Measurements from ENCODE around the gene PRPF40A. TPM values are rescaled to one million over a fixed set of nuclear protein-coding genes. Genes with fewer than 3 reads are reported as not detected.

The PRPF40A gene
- total RNA-seq, 2 donors from 2014 or later, result 62.0 to 133 TPM

DNA sequence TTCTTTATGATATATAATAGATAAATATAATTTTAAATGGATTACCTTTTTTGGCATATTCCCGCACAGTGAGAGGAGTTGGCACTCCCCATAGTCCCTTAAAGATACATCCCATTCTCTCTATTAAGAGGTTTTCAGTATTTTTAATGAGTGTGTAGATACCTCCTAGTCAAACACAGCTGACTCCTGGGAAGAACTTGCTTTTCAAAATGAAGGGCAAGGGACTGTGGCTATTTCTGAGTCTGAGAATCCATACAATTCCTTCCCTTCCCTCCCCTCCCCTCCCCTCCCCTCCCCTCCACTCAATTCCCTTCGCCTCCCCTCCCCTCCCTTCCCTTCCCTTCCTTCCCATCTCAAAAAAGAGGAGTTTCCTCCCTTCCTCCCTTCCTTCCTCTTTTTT, 93.5 kb downstream of the PRPF40A start:
- Histone ChIP-seq H3K9me3 (no peaks in the 10 kb centered on the region), H3K4me3 (no peak overlapping the region), H3K27me3 (replicated peaks; ENCODE audit: insufficient read depth) (no peaks in the 10 kb centered on the region), H3K4me1 (ENCODE audit: control insufficient read depth in 1 of 2, low read depth in 2 of 2) (peaks cover 0 to 8% of the 10 kb centered on the region in 2 donors), H3K27ac (no peak overlapping the region), H3K36me3 (peaks cover 5% of the 10 kb centered on the region)
- no peak for TF ChIP-seq CTCF (IDR thresholded peaks at IDR 0.05)
- no peak for DNase-seq (ENCODE audit: low spot score)
- ATAC-seq (ENCODE audit: insufficient number of reproducible peaks, low FRiP score, low read depth), result no peak

DNA sequence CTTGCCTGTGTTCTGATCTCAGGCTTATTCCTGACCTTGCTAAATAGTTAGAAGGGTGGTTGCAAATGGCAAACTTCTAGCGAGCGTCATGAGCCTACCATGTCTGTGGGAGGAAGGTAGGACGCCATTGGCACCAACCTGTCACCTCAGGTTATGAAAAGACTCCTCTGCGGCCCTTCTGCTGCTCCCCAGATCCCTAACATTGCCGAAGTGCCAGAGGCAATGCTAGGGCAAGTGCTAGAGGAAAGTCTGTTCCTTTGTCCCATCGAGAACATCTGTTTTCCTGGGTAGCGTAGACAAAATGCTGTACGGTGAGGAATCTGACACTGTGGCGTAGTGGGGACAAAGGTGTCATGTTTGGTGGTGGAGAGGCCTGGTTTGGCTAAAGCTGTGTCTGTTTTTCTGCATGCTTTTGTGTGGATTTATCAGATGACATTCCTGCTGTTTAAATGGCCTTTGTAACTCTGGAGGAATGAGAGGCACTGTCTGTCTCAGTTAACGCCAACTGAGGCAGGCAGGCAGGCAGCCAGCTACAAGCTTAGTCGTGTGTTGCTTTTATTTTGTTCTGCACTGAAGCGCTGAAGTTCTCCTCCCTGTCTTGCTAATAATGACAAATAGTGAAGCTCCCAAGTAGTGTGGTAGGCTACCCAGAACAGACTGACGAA, 94.1 kb downstream of the PRPF40A start:
- no peak for DNase-seq (ENCODE audit: low spot score)
- no peak for TF ChIP-seq CTCF (IDR thresholded peaks at IDR 0.05)
- Histone ChIP-seq H3K27ac (no peak overlapping the region), H3K4me1 (ENCODE audit: control insufficient read depth in 1 of 2, low read depth in 2 of 2) (peaks cover 0 to 8% of the 10 kb centered on the region in 2 donors), H3K9me3 (no peaks in the 10 kb centered on the region), H3K4me3 (no peak overlapping the region), H3K36me3 (peaks cover 5% of the 10 kb centered on the region), H3K27me3 (replicated peaks; ENCODE audit: insufficient read depth) (no peaks in the 10 kb centered on the region)
- ATAC-seq (ENCODE audit: insufficient number of reproducible peaks, low FRiP score, low read depth), result no peak

DNA sequence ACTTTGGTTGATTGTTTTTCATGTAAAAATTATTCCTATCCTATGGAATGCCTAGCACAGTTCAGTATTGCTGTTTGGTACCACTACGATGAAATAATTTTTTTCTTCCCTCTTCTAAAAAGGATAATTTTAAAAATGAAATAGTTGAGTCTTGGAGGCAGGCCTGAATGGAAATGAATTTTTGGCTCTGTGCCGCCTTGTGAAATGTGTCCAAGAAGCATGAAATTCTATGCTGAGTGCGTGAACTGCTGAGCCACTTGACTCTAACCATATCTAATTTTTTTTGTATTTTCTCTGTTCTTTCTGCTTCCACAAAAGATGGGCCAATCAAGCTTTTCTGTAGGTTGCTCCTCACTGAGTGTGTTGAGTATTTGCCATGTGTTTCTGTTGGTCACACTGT, 95.0 kb downstream of the PRPF40A start:
- no peak for TF ChIP-seq CTCF (IDR thresholded peaks at IDR 0.05)
- no peak overlapping the region for H3K4me3 ChIP-seq
- peaks cover 5% of the 10 kb centered on the region for H3K36me3 ChIP-seq

DNA sequence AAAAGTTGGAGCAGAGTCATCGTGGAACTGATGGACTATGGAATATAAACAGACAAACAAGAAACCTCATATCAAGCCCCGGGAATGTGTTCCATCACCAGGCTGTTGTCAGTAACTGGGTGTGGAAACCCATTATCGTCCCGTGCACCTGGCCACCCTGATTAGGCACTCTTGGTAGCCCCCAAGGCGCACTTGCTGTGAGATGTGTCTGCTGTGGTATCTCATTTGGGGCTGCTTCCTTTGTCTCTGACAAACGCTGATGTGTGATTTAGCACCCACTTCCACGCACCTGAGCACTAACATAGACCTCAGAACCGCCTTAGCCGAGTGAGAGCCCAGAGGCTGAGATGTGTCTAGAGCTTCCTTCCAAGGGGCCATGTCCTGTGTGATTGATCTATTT, 96.3 kb downstream of the PRPF40A start:
- H3K27ac ChIP-seq, result no peak overlapping the region
- ATAC-seq (ENCODE audit: insufficient number of reproducible peaks, low FRiP score, low read depth) (no peak), DNase-seq (ENCODE audit: low spot score) (no peak)
- peaks cover 5% of the 10 kb centered on the region for H3K36me3 ChIP-seq
- no peaks in the 10 kb centered on the region for H3K27me3 ChIP-seq (replicated peaks; ENCODE audit: insufficient read depth)
- no peak overlapping the region for H3K4me3 ChIP-seq
- no peak for TF ChIP-seq CTCF (IDR thresholded peaks at IDR 0.05)
- peaks cover 0 to 8% of the 10 kb centered on the region in 2 donors for H3K4me1 ChIP-seq (ENCODE audit: control insufficient read depth in 1 of 2, low read depth in 2 of 2)
- H3K9me3 ChIP-seq, result no peaks in the 10 kb centered on the region

More for the DNA sequence above, 95.0 kb downstream of the PRPF40A start:
- Histone ChIP-seq H3K27me3 (replicated peaks; ENCODE audit: insufficient read depth) (no peaks in the 10 kb centered on the region), H3K9me3 (no peaks in the 10 kb centered on the region), H3K4me1 (ENCODE audit: control insufficient read depth in 1 of 2, low read depth in 2 of 2) (peaks cover 0 to 8% of the 10 kb centered on the region in 2 donors), H3K27ac (no peak overlapping the region)
- no peak for ATAC-seq (ENCODE audit: insufficient number of reproducible peaks, low FRiP score, low read depth)
- DNase-seq (ENCODE audit: low spot score), result no peak

- Histone ChIP-seq H3K4me3 (no peak overlapping the region), H3K4me1 (ENCODE audit: control insufficient read depth in 1 of 2, low read depth in 2 of 2) (peaks cover 0 to 8% of the 10 kb centered on the region in 2 donors), H3K9me3 (no peaks in the 10 kb centered on the region), H3K36me3 (peaks cover 5% of the 10 kb centered on the region), H3K27ac (no peak overlapping the region), H3K27me3 (replicated peaks; ENCODE audit: insufficient read depth) (no peaks in the 10 kb centered on the region)
- DNase-seq (ENCODE audit: low spot score) (no peak), ATAC-seq (ENCODE audit: insufficient number of reproducible peaks, low FRiP score, low read depth) (no peak)
- TF ChIP-seq CTCF (IDR thresholded peaks at IDR 0.05), result no peak
These were observed 97.1 kb downstream of the PRPF40A start for GRCh38 chr2:152620208-152620607.

Measured in thoracic aorta (tissue), 2 donors.